Fibroblast of gingiva (primary cell): ENCODE data around the gene ENTPD2.
A peak's percentile ranks its signal among the peaks of the same experiment; 100 is the strongest.

Experiments
- DNase-seq: peaks from one replicate; pipeline ENCODE4 v3.0.0-alpha.2; 2011; ENCODE audit warnings: low read depth

ENTPD2 gene

GRCh38 chr9:137079401-137079787, 25.5 kb upstream of the ENTPD2 start:
- DNase-seq: no peak

DNA sequence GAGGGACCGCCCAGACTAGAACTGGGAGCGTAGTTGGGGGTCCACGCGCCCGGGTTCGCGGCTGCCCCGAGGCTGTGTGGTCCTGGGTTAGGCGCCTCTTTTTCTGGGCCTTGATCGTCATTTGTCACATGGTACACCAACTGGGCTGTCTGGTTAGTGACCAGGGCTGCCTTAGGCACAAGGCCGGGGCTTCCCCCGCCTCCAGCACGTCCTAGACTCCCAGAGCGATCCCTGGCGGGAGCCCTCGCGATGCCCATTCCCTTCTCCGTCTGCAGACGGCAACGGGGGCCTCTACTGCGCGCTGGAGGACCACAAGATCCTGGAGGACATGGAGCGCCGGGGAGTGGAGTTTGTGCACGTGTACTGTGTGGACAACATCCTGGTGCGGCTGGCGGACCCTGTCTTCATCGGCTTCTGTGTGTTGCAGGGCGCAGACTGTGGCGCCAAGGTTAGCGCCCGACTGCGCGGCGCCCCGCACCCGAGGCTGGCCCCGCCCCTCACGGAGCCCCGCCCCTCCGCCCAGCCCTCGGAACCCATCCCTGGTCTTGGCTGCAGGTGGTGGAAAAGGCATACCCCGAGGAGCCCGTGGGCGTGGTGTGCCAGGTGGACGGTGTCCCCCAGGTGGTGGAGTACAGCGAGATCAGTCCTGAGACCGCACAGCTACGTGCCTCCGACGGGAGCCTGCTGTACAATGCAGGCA, 25.0 kb upstream of the ENTPD2 start:
- DNase-seq: no peak

DNA sequence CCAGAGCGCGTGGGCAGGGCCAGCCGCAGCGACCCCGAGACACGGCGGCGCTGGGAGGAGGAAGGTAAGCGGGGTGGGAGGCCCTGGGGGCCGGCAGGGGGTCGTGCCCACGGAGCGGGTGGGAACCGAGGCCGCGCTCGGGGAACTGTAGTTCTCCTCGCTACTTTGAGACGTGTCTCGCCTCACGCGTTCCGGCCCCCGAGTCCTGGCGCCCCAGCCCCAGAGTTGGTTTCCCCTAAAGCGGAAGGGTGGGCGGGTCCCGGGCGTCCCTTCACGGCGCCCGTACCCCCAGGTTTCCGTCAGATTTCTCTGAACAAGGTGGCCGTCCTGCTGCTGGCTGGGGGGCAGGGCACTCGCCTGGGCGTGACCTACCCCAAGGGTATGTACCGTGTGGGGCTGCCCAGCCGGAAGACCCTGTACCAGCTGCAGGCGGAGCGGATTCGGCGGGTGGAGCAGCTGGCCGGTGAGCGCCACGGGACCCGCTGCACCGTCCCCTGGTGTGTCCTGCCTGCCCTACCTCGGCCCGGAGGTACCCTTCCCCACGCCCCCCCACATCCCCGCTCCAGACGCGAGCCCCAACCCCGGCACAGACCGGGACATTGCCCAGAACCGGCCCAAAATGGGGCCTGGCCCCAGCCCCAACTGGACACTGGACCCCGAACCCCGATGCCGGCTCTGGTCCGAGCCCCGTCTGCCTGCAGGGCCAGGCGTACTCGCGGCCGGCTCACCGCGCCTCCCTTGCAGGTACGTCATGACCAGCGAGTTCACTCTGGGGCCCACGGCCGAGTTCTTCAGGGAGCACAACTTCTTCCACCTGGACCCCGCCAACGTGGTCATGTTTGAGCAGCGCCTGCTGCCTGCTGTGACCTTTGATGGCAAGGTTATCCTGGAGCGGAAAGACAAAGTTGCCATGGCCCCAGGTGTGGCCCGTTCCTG, 24.2 kb upstream of the ENTPD2 start:
- no peak for DNase-seq

- peak; percentile 80 for DNase-seq
Measured at GRCh38 chr9:137077010-137077747, 23.3 kb upstream of the ENTPD2 start, which contains the start of gene UAP1L1. Gene UAP1L1, plus strand, starts transcription at chr9:137077517. Its CDS starts 16 bp downstream, at chr9:137077533.

GRCh38 chr9:137076636-137077009, 22.8 kb upstream of the ENTPD2 start:
- DNase-seq: no peak

DNA sequence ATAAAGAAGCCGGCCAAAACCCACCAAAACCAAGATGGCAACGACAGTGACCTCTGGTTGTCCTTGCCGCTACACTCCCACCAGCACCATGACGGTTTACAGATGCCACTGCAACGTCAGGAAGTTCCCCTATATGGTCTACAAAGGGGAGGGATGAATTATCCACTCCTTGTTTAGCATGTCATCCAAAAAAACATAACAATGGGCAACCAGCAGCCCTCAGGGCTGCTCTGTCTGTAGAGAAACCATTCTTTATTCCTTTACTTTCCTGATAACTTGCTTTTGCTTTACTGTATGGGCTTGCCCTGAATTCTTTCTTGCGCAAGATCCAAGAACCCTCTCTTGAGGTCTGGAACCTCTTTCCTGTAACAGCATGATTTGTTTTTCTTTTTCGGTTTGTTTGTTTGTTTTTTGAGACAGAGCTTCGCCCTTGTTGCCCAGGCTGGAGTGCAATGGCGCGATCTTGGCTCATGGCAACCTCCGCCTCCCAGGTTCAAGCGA, 21.5 kb upstream of the ENTPD2 start:
- no peak for DNase-seq

DNA sequence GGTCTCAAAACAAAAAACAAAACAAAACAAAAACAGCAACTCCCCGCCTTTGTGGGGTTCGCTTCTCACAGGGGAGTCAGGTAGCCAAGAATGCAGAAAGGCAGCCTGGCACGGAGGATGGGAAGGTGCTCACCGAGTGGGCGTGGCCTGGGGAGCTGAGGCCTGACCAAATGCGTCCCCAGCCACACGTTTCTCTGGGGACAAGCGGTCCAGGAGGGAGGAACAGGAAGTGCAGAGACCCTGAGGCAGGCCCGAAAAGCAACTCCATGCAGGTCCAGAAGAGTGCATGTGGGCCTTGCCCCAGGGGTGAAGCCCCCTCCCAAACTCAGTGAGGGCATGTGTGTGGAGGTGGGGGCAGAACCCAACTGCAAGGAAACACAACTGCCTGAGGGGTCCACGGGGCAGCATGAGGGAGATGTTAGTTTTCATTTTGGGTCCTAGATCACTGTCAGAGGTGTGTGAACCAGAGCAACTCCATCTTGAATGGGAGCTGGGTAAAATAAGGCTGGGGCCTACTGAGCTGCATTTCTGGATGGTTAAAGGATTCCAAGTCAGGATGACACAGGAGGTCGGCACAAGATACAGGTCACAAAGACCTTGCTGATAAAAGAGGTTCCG, 20.9 kb upstream of the ENTPD2 start:
- no peak for DNase-seq

DNA sequence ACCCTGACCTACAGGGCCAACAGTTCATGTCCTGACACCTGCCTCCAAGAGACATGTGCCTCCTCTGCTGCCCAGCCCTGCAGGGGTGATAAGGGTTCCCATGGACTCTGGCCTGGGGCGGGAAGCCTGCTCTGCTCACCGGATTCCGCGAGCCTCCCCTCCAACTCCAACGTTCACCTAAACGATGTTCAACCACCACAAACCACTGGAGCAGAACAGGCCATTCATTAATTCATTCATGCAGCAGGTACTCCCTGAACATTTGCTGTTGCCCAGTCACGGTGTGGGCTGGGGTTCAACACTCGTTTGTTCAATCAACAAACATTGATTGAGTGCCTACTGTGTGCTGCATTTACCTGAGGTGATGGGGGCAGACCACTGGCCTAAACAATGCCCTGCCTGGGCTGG, 20.1 kb upstream of the ENTPD2 start:
- no peak for DNase-seq

DNA sequence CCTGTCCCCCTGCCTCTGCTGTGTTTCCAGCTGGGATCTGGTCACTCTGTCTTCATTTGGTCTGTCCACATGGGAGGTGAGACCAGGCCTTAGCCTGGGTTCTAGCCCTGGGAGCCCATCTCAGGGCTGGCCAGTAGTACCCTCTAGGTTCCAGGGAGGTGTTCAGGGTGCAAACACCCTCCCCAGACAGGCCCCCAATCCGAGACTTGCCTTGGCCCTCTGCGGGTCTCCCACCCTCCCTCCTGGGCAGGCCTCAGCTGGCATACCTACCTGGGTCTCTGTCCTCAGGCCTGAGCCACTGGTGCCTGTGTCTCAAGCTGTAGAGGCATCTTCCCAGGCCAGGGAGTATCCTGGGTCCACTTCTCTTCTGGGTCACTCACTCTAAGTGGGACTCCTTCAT, 17.4 kb upstream of the ENTPD2 start:
- no peak for DNase-seq

GRCh38 chr9:137070906-137071275, 17.0 kb upstream of the ENTPD2 start:
- DNase-seq: no peak

DNA sequence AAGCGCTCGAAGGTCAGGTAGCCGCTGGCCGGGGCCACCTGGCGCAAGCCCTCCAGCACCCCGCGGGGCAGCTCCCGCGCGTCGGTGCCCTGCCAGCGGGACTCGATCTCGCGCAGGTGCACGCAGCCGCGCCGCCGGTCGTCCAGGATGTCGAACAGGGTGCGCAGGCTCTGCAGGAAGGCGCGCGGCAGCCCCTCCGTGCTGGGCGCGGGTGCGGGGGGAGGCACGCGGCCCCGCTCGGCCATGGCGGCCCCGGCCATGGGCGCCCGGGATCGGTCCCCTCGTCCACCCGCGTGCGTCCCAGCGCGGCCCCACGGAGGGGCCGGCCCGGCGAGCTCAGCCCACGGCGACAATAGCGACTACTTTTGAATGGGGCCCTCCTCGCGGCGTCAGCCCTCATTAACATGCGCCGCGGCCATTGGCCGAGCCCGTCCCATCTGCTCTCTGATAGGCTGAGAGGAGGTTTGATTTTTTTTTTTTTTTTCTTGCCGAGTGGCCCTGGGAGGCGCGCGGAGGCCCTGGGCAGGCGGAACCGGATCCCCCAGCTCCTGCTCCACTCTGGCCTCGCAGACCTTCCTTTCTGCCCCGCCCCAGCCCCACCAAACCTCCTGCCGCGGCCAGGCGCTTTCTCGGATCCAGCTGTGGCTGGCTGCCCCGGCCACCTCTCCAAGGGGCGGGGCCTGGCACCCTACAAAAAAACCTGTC, 16.5 kb upstream of the ENTPD2 start, which contains the start of gene SAPCD2:
Gene SAPCD2 (minus strand): TSS at position 357 of the 705 bp plus-strand sequence. CDS start 97 bp downstream, at position 260.
- DNase-seq: peak; percentile 75

- DNase-seq: no peak
Measured at GRCh38 chr9:137069508-137070091, 15.7 kb upstream of the ENTPD2 start.

GRCh38 chr9:137068539-137069507, 15.0 kb upstream of the ENTPD2 start:
- DNase-seq: no peak

GRCh38 chr9:137067860-137068538, 14.1 kb upstream of the ENTPD2 start:
- peak; percentile 51 for DNase-seq

DNA sequence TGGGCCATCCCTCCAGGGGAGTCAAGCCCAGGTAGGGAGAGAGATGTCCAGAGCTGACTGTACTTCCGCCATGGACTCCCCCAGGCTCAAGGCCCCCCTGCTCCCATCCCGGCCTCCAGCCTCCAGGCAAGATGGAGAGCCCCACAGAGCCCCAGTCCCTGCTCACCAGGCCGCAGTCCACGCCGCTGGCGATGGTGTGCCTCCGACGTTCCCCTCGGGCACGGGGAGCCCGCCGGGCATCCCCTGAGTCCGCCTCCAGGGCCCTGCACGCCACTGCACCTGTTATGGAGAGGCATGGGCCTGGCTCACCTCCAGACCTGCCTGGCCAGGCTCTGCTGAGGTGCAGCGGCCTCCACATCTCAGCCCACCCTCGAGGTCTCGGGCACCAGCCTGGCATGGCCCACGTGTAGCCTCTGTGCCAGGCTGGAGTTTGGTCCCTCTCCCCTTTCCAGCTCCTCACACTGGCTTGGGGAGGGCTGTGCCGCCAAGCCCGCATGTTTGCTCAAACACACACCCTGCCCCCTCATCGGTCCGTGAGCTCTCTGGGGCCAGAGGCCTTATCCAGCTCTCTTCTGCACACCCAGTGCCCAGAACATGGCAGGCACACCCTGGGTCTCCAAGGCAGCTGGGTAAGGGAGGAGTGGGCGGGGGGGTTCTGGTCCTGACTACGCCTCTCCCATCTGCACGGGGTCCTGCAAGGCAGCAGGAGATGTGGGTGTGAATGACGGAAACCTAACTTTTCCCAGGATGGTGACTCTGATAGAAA, 12.4 kb upstream of the ENTPD2 start:
- no peak for DNase-seq

DNA sequence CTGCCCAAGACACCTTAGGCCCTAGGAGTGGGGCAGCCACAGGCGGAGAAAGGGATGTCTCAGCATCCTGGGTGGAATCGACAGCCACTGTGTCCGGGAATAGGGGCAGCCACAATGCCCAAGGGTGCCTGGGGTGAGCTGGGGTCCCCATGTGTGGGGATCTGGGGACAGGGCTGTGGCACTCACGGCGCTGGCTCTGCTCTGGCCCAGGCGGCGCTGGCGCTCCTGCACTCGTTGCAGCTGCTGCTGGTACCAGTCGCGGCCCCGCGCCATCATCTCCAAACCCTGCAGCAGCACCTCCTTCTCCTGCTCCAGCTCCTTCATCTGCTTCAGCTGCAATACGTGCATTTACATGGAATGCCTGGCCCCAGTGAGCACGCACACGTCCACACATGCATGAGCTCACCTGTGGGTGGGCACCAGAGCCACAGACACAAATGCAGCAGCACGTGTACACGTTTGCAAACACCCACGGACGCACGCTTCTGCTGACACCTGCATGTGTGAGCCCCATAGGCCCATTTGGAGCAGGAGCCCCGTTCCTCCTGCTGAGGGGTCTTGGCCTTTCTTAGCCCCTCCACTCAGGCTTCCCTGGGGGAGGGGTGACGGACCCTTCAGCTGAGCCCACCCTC, 11.6 kb upstream of the ENTPD2 start:
- no peak for DNase-seq

DNA sequence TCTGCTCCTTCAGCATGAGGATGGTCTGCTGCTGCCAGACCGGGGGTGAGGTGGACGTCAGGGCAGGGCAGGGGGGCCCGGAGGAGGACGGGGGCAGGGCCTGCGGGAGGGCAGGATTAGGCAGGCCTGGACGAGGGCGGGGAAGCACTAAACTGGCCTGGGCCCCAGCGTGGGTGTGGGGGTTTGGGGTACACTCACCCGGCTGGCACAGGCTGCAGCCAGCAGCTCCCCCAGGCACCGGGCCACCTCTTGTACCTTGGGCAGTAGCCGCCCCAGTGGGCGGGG, 11.0 kb upstream of the ENTPD2 start:
- DNase-seq: no peak
